Right lung (tissue), 5 donors: ENCODE measurements around the gene PLEKHM1. TPM values are rescaled to one million over a fixed set of nuclear protein-coding genes. Genes with fewer than 3 reads are reported as not detected.

Experiments
- DNase-seq, 2 donors: peaks; one replicate each; pipeline ENCODE4 v3.0.0-alpha.2; 2013
- polyA plus RNA-seq, 5 donors: library from polyadenylated mRNA; unstranded; fragments of 120-200 nt; gene quantifications; one replicate each; pipeline versions ENCODE4 v1.2.1 to v1.2.3, GENCODE V29; 2013; ENCODE audit warnings: inconsistent platforms in 1 of 5, low replicate concordance in 1 of 5; ENCODE audit not compliant: insufficient read length in 5 of 5, insufficient read depth in 1 of 5

Gene PLEKHM1
- polyA plus RNA-seq, 5 donors: 12.2 to 19.9 (median 17.8) TPM

DNA sequence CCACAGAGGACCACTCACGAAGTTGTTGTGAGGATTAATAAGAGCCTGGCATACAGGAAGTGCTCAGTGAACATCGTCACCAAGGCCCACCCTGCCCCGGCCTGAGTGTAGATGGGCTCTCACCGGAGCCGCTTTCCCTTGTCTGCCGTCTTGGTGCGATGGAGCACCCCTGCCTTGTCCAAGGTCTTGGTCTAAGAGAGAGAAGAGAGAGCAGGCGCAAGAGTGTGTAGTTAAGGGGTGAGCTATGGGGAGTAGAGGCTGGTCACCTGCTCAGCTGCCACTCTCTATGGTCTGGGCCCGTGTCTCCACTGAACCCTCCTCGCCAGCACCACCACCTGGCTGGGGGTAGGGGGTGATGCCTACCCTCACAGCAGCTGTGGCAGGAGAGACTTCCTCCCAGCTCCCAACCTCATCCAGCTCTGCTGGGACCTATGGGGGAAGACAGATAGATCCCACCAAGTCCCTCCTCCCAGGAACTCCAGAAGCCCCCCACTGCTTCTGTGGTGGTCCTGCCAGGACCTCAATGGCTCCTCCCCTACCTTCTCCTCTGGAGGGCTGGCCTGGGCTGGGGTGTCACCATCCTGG is 86.5 kb downstream of the PLEKHM1 start:
- no peak for DNase-seq

DNA sequence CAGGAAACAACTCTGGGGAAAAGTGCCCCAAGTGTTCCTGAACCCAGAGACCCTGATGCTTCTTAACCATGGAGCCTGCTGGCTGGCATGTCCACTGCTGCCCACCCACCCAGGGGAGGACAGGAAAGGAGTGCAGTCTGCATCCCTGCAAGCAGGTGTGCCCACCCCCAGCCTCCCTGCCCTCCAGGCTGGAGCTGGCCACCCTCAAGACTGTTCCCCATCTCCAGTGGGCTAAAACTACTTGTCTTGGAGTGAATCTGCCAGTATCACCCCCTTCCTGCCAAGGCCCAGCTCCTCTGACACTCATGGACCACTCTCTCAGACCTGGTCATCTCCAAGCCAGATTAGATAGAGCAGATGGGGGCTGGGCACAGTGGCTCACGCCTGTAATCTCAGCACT is 87.6 kb downstream of the PLEKHM1 start:
- no peak for DNase-seq

DNA sequence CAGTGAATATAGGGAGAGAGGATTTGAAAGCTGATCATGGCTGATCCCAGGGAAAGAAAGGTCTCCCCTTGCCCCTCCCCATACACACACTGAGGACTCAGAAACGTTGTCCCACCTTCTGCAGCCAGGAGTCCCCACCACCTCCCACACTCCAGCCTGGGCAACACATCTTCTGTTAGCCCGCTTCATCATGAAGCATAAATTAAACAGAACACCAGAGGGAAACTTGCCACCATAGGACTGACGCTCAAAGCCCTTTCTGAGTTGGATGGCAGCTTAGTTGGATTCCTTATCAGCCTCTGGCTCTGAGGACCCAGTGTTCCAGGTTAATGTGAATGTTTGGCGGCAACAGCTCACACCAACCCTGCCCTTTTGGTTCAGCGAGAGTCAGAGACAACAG is 91.7 kb downstream of the PLEKHM1 start:
- DNase-seq: no peak

DNA sequence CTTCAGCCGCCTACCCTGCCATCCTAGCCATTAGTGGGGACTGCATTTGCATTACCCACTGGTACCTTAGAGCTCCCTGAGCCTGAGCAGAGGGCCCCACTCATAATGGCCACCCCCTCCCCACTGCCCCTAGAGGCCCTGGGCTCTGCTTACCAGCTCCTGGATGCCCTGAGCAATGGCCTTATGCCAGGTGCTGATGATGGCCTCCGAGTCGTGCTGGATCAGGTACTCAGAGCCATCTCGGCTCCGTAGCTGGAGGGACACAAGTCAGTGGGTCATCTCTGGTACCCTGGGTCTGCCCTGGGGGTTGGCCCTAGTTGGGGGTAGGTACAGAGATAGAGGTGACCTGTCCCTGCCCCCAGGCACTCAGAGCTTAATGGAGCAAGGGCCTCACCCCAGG is 92.7 kb downstream of the PLEKHM1 start:
- DNase-seq: no peak

DNA sequence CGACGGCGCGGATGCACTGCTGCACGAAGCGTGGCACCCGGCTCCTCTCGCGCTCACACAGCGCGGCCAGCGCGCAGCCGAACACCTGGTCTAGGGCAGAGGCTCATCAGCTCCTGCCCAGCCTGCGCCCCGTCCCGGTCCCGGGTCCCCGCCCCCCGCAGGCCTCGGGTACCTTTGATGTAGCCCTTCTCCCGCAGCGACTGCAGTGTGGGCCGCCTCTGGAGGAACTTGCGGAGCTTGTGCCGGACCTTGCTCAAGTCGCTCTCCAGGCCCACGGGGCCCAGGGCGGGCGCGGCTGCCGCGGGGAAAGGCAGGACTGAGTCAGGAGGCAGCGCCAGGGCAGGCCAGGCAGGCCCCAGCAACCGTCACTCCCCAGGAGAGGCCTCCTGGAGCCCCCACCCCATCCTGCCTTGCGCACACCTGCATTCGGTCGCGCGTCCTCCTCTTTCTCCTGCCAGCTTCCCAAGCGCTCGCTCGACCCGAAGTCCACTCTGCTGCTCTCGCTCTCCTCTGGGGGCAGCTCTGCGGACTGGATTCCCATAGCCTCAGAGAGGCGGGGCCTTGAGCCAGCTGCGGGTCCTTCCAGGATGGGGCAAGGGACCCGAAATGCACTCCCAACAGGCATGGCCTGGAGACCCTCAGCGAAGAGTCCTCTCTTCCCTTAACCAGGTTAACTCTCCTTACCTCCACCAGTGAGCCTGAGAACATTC is 93.9 kb downstream of the PLEKHM1 start:
- no peak for DNase-seq

DNA sequence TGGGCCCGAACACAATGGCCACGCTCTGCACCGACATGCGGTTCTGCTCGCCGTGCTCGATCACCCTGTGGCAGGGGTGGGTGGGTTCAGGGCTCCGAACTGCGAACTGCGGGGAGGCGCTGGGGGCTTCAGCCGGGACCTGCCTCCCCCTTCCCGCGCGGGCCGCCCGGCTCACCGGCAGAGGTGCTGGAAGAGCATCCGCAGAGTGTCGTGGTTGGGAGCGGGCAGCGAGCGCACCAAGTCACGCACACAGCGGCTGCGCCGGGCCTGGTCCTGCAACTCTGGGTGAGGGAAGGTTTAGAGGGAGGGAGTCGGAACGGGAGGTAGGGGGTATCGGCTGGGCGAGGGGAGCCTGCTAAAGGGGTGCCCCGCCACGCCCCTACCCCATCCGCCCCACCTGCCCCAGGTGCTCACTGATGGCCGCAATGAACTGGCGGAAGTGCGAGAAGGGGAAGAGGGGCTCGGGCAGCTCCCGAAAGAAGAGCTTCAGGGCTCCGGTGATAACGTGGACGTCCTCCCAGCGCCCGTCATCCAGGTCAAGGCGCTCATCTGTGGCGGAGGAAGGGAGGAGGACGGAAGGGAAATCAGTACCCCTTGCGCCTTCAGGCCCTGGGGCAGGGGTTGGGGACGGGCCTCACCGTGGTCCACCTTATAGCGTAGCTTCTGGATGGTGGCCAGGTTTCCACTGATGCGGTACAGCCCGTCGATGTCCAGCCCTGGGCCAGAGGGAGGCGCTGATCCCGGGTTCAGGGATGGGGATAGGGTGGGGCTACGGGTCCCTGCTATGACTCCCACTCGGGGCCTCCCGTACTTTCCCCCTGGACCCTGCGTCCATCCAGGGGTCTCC is 94.7 kb downstream of the PLEKHM1 start:
- no peak for DNase-seq

DNA sequence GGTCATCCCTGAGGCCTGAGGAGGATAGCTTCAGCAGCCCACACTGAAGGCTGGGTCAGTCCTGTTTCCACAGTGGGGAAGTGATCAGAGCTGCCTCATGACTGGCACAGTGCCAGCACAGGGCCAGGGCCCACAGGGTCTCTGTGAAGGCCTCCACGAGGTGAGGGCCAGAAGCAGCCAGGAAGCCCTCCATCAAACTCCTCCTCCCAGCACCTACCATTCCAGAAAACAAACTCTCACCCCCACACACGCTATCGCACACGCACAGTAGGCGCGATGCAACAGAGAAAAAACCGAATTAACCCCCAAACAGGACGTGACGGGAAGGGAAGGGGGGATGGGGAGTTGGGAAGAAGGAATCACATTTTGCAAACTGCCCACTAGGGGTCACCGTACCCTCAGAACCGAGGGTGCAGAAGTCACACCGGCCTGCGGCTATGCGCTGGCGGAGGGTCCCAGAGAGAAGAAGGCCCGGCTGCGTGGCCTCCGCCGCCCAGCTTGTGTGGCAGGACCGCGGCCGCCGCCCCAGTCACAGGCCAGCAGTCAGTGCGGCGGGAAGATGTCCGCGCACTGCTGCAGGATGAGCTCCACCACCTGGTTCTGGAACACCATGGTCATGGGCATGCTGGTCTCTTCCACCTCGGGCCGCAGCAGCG is 95.5 kb downstream of the PLEKHM1 start:
- DNase-seq: peak; percentile 86 to 88

DNA sequence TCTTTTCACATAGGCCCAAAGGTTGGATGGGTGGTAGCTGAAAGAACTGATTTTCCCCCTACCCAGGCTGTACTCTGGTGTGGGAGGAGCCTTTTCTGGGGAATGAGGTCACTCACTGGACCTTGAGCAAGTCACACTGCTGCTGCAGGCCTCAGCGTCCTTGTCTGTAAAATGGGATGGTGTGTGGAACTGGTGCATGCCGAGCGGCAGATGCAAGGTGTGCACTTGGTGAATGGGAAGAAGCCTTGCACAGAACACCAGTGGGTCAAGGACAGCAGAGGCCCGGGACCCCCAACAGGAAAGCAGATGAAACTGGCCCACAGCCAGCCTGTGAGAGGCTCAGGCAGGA is 96.0 kb downstream of the PLEKHM1 start:
- no peak for DNase-seq

DNA sequence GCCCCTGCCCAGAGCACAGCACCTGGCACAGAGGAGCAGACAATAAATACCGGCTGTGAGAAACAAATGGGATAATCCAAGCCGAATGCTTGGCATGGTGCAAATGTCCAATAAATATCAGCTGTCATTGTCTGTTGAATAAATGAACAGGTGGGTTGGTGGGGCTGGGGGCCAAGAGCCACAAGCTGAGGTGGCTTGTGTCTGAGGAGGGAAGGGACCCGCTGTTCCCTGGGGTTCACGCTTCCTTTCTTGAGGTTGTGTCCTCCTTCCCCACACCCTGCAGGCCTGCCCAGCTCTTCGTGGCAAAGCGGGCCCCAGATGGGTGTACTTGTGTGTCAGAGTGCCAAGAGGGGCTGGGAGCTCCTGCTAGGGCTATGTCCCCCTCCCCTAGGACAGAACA is 96.4 kb downstream of the PLEKHM1 start:
- no peak for DNase-seq

DNA sequence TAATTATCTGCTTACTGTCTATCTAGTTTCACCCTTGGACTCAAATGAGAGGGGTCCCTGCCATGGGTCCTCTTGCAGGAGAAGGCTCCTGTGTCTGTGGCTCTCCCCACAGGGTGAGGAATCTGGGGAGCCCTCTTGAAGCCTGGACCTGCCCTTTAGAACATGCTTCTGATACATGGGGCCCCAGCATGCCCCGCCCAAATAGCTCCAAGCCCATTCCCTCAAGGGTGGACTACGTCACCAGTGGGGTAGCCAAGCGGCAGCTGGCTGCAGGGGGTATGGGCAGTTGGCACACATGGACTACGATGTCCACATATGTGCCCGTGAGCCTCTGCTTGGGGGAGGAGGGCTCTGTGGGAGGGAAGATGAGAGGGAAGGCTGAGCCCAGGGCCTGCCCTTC is 97.1 kb downstream of the PLEKHM1 start:
- no peak for DNase-seq

DNA sequence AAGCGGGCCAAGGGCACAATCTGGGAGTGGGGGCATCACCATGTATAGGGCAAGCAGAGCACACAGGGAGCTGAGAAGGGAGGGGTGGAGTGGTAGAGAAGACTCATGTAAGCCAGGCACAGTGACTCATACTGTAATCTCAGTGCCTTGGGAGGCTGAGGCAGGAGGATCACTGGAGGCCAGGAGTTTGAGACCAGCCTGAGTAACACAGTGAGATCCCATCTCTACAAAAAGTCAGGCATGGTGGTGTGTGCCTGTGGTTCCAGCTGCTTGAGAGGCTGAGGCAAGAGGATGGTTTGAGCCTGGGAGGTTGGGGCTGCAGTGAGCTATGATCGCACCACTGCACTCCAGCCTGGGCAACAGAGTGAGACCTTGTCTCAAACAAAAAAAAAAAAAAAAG is 98.6 kb downstream of the PLEKHM1 start:
- no peak for DNase-seq

DNA sequence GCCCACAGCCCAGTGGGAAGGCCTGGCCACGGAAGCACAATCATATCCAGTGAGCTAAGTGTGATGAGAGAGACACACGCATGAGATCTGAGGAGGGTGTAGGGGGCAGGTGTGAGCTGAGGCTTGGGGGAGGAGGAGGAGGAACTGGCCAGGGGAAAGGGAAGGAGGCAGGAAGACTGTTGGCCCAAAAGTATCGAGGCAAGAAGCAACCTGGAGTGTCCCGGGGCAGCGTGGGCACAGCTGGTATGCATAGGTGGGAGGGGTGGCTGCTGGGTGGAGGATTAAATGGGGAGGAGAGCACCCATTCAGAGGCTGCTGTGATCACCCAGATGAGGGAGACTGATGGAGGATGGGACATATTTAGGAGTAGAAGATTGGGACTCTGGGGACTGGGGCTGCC is 99.2 kb downstream of the PLEKHM1 start:
- DNase-seq: no peak

DNA sequence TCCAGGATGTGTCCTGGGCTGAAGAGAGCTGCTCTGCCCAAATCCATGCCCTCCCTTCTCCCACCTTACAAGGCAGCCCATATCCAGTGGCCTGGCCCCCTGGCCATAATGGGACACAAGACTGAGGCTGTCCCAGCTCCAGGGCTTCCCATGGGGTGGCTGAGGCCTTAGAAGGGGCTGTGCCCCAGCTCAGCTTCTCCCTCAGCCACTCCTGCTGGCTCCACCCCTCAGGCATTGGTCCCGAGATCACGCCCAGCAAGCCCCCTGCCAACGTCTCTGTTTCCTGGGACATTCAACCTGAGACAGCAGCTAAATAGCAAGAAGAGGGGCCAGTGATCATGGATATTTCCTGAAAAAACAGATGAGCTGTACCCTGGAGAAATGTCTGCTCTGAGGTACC is 101.2 kb downstream of the PLEKHM1 start:
- no peak for DNase-seq

DNA sequence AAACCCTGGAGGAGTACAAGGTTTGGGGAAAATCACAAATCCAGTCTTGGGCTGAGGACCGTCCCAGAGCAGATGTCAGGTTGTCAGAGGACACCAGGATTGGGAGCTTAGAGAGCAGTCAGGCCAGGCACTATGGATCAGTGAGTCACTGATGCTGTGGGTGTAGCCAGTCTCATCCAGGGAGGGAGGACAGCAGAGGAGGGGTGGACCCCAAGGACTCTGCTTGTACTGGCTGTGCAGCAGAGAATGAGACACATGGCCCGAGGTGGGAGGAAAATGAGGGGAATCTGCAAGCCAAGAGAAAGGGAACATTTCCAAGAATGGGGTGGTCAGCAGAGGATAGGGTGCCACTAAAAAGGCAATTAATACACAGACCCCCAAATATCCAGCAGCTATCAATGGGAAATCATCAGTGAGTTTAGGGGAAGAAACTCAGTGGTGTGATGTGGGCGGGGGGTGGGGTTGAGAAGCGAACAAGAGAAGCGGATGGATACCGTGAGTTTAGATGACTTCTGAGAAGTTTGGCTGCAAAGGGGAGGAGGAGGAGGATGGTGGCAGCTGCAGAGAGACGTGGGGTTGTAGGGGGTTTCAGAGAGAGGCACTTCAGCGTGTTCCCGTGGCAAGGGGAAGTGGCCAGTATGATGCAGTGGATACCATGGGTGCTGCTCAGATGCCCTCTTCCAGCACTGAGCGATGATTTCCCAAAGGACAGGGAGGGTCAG is 101.8 kb downstream of the PLEKHM1 start:
- no peak for DNase-seq

DNA sequence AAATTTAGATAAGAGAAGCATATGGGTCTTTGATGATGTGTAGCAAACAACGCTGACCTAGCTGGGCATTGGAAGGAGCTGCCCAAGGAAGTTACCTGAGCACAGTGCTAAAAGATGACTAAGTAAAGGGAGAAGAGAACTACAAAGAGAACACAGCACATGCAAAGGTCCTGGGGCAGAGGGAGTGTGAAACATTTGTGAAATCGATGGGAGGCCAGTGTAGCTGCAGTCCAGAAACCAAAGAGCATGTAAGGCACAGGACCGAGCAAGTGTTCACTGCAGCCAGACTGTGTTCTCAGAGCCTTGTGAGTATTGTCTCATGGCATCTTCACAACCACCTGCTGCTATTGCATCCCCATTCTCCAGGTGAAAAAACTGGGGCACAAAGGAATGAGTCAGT is 102.8 kb downstream of the PLEKHM1 start:
- no peak for DNase-seq

DNA sequence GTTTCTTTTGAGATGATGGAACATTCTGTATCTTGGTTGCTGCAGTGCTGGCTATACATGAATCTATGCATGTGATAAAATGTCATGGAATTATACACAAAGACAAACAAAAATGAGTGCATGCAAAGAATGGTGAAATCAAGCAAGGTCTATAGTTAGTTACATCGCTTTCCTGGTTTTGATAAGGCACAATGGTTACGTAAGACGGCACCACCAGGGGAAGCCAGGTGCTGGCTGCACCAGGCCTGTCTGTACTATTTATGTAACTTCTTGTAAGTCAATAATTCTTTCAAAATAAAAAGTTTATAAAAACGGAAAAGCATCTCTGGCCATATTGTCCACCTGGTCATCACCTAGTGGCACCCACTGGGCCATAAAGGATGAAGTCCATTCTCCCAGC is 104.3 kb downstream of the PLEKHM1 start:
- no peak for DNase-seq

Other genes starting within 250 kb of the PLEKHM1 start
- under 1 TPM; 0.23 to 0.45 (median 0.31) TPM for gene SPATA32, start 228.6 kb downstream of the PLEKHM1 start, polyA plus RNA-seq
- gene MAP3K14, start 173.7 kb downstream of the PLEKHM1 start, polyA plus RNA-seq: 1 to 10 TPM; 5.4 to 7.8 (median 6.8) TPM
- gene ARHGAP27, start 57.9 kb downstream of the PLEKHM1 start, polyA plus RNA-seq: 10 to 100 TPM; 18.7 to 34.2 (median 24.8) TPM